NCI-H2227 (cell line): ENCODE data around the gene HOXD10.

Experiments
- DNase-seq: peaks from one replicate; lab custom pipeline; 2025; ENCODE audit not compliant: unreplicated experiment; lab: John Stamatoyannopoulos, UW

Gene HOXD10

GRCh38 chr2:176160986-176161824 is 44.6 kb downstream of the HOXD10 start:
- no peak for DNase-seq

- DNase-seq: no peak
These were observed 45.4 kb downstream of the HOXD10 start for GRCh38 chr2:176161825-176162626.

DNA sequence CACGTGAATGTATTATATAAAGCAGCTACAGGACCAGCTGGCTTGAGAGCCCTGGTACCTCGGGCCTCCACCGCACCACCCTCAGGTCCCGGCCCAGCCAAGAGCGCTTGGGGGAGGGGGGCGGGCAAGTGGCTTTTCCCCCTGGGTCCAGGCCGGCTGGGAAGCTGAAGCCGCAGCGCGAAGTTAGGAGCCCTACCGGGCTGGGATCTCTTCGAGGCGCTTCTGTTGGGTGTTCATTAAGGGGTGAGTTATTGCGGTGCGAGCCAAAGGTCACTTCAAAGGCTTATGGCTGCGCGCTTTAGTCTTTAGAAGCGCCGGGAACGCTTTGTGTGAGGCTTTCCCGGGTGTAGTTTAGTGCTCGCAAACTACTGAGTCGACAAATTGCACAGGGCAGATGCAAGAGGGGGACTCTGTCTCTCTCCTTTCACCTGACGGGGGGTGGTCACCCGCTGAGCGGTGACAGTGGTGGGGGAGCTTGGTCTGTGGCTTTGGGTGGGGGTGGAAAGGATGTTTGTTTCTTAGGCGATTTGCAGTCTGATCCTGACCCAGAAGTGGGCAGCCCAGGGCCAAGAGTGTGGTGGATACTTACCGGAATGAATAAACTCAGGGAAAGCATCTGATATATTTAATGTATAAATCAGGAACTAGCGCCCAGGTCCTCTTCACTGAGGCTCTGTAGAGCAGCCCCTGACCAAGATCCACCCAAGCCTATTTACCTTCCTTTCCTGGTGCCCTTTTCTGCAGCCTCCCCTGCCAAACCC is 46.5 kb downstream of the HOXD10 start:
- DNase-seq: no peak

- no peak for DNase-seq
These were observed 47.1 kb downstream of the HOXD10 start for GRCh38 chr2:176163672-176164056.

GRCh38 chr2:176164201-176164600 is 47.6 kb downstream of the HOXD10 start:
- DNase-seq: no peak

GRCh38 chr2:176164611-176165369 is 48.2 kb downstream of the HOXD10 start:
- DNase-seq: no peak

DNA sequence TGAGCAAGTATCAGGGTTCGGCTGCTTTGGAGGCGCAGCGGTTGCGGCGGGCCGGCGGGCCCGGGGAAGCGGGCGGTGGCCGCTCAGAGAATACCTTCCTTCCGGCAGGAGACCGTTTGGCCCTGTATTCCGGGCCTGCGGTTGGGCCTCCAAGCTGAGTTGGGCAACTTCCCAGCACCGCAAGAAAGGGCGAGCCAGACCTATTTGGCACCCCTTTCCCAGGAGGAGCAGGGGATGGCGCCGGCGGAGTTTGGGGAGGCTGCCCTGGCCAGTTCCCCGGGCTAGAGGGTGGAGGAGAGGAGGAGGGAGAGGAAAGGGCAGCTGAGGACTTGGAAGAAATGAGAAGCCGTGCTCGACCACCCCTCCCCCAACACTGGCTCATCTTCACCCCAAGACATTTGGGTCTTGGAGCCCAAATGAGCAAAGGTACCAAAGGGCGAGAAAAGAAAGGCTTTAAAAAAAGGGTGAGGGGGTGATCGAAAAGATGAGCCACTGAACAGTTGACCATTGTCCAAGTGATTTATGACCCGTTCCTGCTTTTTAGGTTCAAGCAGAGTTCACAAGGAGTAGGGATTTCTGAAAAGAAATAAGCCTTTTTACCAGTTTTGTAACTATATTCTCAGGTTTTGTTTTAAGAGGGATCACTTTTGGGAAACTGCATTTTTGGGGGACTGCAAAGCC is 48.9 kb downstream of the HOXD10 start:
- DNase-seq: no peak

- DNase-seq: no peak
These were observed 49.7 kb downstream of the HOXD10 start for GRCh38 chr2:176166272-176166671.

DNA sequence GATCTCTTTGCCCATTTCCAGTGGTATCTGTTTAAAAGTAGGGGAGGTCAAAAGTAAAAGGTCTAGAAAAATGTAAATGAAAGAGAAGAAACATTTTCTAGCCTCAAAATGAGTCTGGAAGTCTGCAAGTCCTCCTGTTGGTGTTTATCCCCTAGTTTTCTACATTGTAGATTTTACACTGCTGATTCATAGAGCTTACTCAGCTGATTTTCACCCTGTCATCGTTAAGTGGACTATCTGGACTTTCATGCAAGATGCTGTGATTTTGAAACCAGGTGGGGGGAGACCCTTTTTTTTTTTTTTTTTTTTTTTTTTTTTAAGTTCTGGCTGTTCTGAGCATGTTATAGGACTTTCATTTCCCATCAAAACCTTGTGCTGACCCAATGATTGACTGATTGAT is 50.8 kb downstream of the HOXD10 start:
- DNase-seq: no peak

GRCh38 chr2:176169181-176169580 is 52.6 kb downstream of the HOXD10 start:
- DNase-seq: no peak
